ENCODE results near the gene PHKG2.
"Not testable (repeated sequence)": the region's sequence is repeated elsewhere in the genome, so short reads cannot be mapped to it uniquely, and the experiment has no call there.

Gene PHKG2

GRCh38 chr16:30747799-30748633 lies at the start of gene PHKG2:
Gene PHKG2 (plus strand): TSS chr16:30748425. CDS start chr16:30748821, 396 bp downstream.
- in situ Hi-C loops (cut with MboI; ENCODE audit: low sequenced_read_pairs) = no loop called here

- in situ Hi-C loops (cut with MboI; ENCODE audit: low sequenced_read_pairs) = no loop called here
Observed at GRCh38 chr16:30698816-30699614, 49.2 kb upstream of the PHKG2 start, which contains the start of gene SRCAP. Gene SRCAP (plus strand): TSS chr16:30699171. CDS start chr16:30700825, 1,654 bp downstream.

GRCh38 chr16:30699615-30700099 lies 48.6 kb upstream of the PHKG2 start:
- in situ Hi-C loops (cut with MboI; ENCODE audit: low sequenced_read_pairs) = no loop called here

GRCh38 chr16:30700491-30700890 lies 47.7 kb upstream of the PHKG2 start:
- in situ Hi-C loops (cut with MboI; ENCODE audit: low sequenced_read_pairs) = no loop called here

- in situ Hi-C loops (cut with MboI; ENCODE audit: low sequenced_read_pairs) = no loop called here
Observed at GRCh38 chr16:30700971-30701370, 47.3 kb upstream of the PHKG2 start.

- in situ Hi-C loops (cut with MboI; ENCODE audit: low sequenced_read_pairs) = not testable (repeated sequence)
Observed at GRCh38 chr16:30703071-30703470, 45.2 kb upstream of the PHKG2 start.

GRCh38 chr16:30703971-30704370 lies 44.3 kb upstream of the PHKG2 start:
- in situ Hi-C loops (cut with MboI; ENCODE audit: low sequenced_read_pairs) = no loop called here

GRCh38 chr16:30706046-30706445 lies 42.2 kb upstream of the PHKG2 start:
- in situ Hi-C loops (cut with MboI; ENCODE audit: low sequenced_read_pairs) = no loop called here

- in situ Hi-C loops (cut with MboI; ENCODE audit: low sequenced_read_pairs) = no loop called here
Observed at GRCh38 chr16:30710971-30711370, 37.3 kb upstream of the PHKG2 start.

- in situ Hi-C loops (cut with MboI; ENCODE audit: low sequenced_read_pairs) = no loop called here
Observed at GRCh38 chr16:30711712-30712111, 36.5 kb upstream of the PHKG2 start.

GRCh38 chr16:30715750-30716445 lies 32.3 kb upstream of the PHKG2 start:
- in situ Hi-C loops (cut with MboI; ENCODE audit: low sequenced_read_pairs) = no loop called here

- in situ Hi-C loops (cut with MboI; ENCODE audit: low sequenced_read_pairs) = no loop called here
Observed at GRCh38 chr16:30720086-30720485, 28.1 kb upstream of the PHKG2 start.

GRCh38 chr16:30720694-30721093 lies 27.5 kb upstream of the PHKG2 start:
- in situ Hi-C loops (cut with MboI; ENCODE audit: low sequenced_read_pairs) = no loop called here

GRCh38 chr16:30721167-30721566 lies 27.1 kb upstream of the PHKG2 start:
- in situ Hi-C loops (cut with MboI; ENCODE audit: low sequenced_read_pairs) = no loop called here

- in situ Hi-C loops (cut with MboI; ENCODE audit: low sequenced_read_pairs) = no loop called here
Observed at GRCh38 chr16:30721606-30722005, 26.6 kb upstream of the PHKG2 start.

- in situ Hi-C loops (cut with MboI; ENCODE audit: low sequenced_read_pairs) = no loop called here
Observed at GRCh38 chr16:30722443-30722842, 25.8 kb upstream of the PHKG2 start.

- in situ Hi-C loops (cut with MboI; ENCODE audit: low sequenced_read_pairs) = no loop called here
Observed at GRCh38 chr16:30722916-30723315, 25.3 kb upstream of the PHKG2 start.

- in situ Hi-C loops (cut with MboI; ENCODE audit: low sequenced_read_pairs) = no loop called here
Observed at GRCh38 chr16:30723725-30724355, 24.4 kb upstream of the PHKG2 start.

GRCh38 chr16:30724641-30725417 lies 23.4 kb upstream of the PHKG2 start:
- in situ Hi-C loops (cut with MboI; ENCODE audit: low sequenced_read_pairs) = no loop called here

- in situ Hi-C loops (cut with MboI; ENCODE audit: low sequenced_read_pairs) = no loop called here
Observed at GRCh38 chr16:30725418-30725792, 22.8 kb upstream of the PHKG2 start.

All from hTERT RPE-1 (cell line).